Central memory CD8-positive, alpha-beta T cell (primary cell): Measurements from ENCODE around the gene MGAT4B.

Experiments
- ATAC-seq: fragments of 150-1000 bp; cut with Tn5 transposase; replicated peaks from 2 replicates; pipeline ENCODE4 v1.10.0; 2022; ENCODE audit warnings: mild to moderate bottlenecking, moderate FRiP score, moderate number of reproducible peaks; ENCODE audit not compliant: poor library complexity, severe bottlenecking; ENCODE audit errors: extremely low read depth
- DNase-seq, 2 donors: peaks; one replicate each; pipeline ENCODE4 v3.0.0; 2021; ENCODE audit warnings: low spot score in 2 of 2
- H3K27ac Mint-ChIP-seq: one replicate; pipeline ENCODE4 v1.8.0; 2022; ENCODE audit warnings: low read depth, mild to moderate bottlenecking, moderate library complexity, mixed read lengths
- H3K27me3 Mint-ChIP-seq: one replicate; pipeline ENCODE4 v1.8.0; 2022; ENCODE audit warnings: mixed read lengths
- H3K36me3 Mint-ChIP-seq: one replicate; pipeline ENCODE4 v1.8.0; 2022; ENCODE audit warnings: mild to moderate bottlenecking, moderate library complexity, mixed read lengths; ENCODE audit not compliant: insufficient read depth
- H3K4me1 Mint-ChIP-seq: one replicate; pipeline ENCODE4 v1.8.0; 2022; ENCODE audit warnings: mixed read lengths
- H3K4me3 Mint-ChIP-seq: one replicate; pipeline ENCODE4 v1.8.0; 2022; ENCODE audit warnings: mild to moderate bottlenecking, moderate library complexity, mixed read lengths
- H3K9me3 Mint-ChIP-seq: one replicate; pipeline ENCODE4 v1.8.0; 2022; ENCODE audit warnings: mixed read lengths

MGAT4B gene

GRCh38 chr5:179777456-179777855, 29.2 kb downstream of the MGAT4B start:
- no peaks in the 10 kb centered on the region for H3K9me3 Mint-ChIP-seq
- H3K4me1 Mint-ChIP-seq, result no peaks in the 10 kb centered on the region
- DNase-seq (no peak), ATAC-seq (no peak)
- peak overlapping the region; percentile 83 for H3K27ac Mint-ChIP-seq
- H3K27me3 Mint-ChIP-seq, result no peaks in the 10 kb centered on the region
- peaks cover 25% of the 10 kb centered on the region for H3K36me3 Mint-ChIP-seq
- H3K4me3 Mint-ChIP-seq, result no peak overlapping the region

GRCh38 chr5:179776411-179776938, 30.2 kb downstream of the MGAT4B start:
- no peak overlapping the region for H3K4me3 Mint-ChIP-seq
- DNase-seq, result no peak
- H3K27ac Mint-ChIP-seq, result peak overlapping the region; percentile 68
- H3K27me3 Mint-ChIP-seq, result no peaks in the 10 kb centered on the region
- H3K4me1 Mint-ChIP-seq, result no peaks in the 10 kb centered on the region
- no peak for ATAC-seq
- peaks cover 33% of the 10 kb centered on the region for H3K36me3 Mint-ChIP-seq
- H3K9me3 Mint-ChIP-seq, result no peaks in the 10 kb centered on the region

- ATAC-seq (no peak), DNase-seq (no peak)
- Mint-ChIP-seq H3K36me3 (peaks cover 47% of the 10 kb centered on the region), H3K4me1 (no peaks in the 10 kb centered on the region), H3K9me3 (no peaks in the 10 kb centered on the region), H3K27me3 (no peaks in the 10 kb centered on the region), H3K27ac (no peak overlapping the region), H3K4me3 (no peak overlapping the region)
Measured at GRCh38 chr5:179774442-179774841, 32.2 kb downstream of the MGAT4B start.

- Mint-ChIP-seq H3K36me3 (peaks cover 52% of the 10 kb centered on the region), H3K27ac (no peak overlapping the region)
Measured at GRCh38 chr5:179773686-179774040, 33.0 kb downstream of the MGAT4B start.

GRCh38 chr5:179772351-179772750, 34.3 kb downstream of the MGAT4B start:
- H3K27ac Mint-ChIP-seq, result no peak overlapping the region
- H3K9me3 Mint-ChIP-seq, result no peaks in the 10 kb centered on the region
- H3K4me1 Mint-ChIP-seq, result no peaks in the 10 kb centered on the region
- no peaks in the 10 kb centered on the region for H3K27me3 Mint-ChIP-seq
- peaks cover 52% of the 10 kb centered on the region for H3K36me3 Mint-ChIP-seq
- no peak for DNase-seq
- H3K4me3 Mint-ChIP-seq, result no peak overlapping the region
- no peak for ATAC-seq

More at GRCh38 chr5:179773686-179774040, 33.0 kb downstream of the MGAT4B start:
- H3K4me3 Mint-ChIP-seq, result no peak overlapping the region
- H3K4me1 Mint-ChIP-seq, result no peaks in the 10 kb centered on the region
- no peaks in the 10 kb centered on the region for H3K27me3 Mint-ChIP-seq
- ATAC-seq (no peak), DNase-seq (no peak)
- no peaks in the 10 kb centered on the region for H3K9me3 Mint-ChIP-seq

- no peak overlapping the region for H3K4me3 Mint-ChIP-seq
- DNase-seq, result no peak
- peaks cover 57% of the 10 kb centered on the region for H3K36me3 Mint-ChIP-seq
- no peaks in the 10 kb centered on the region for H3K4me1 Mint-ChIP-seq
- no peak overlapping the region for H3K27ac Mint-ChIP-seq
- H3K27me3 Mint-ChIP-seq, result no peaks in the 10 kb centered on the region
- ATAC-seq, result no peak
- no peaks in the 10 kb centered on the region for H3K9me3 Mint-ChIP-seq
Measured at GRCh38 chr5:179771311-179771895, 35.3 kb downstream of the MGAT4B start.

- Mint-ChIP-seq H3K27me3 (no peaks in the 10 kb centered on the region), H3K9me3 (no peaks in the 10 kb centered on the region), H3K36me3 (peaks cover 56% of the 10 kb centered on the region), H3K4me3 (no peak overlapping the region), H3K27ac (no peak overlapping the region), H3K4me1 (no peaks in the 10 kb centered on the region)
- no peak for DNase-seq
- no peak for ATAC-seq
Measured at GRCh38 chr5:179769796-179770195, 36.9 kb downstream of the MGAT4B start.

- Mint-ChIP-seq H3K27me3 (no peaks in the 10 kb centered on the region), H3K4me1 (no peaks in the 10 kb centered on the region), H3K36me3 (peaks cover 55% of the 10 kb centered on the region), H3K9me3 (no peaks in the 10 kb centered on the region), H3K4me3 (no peak overlapping the region), H3K27ac (no peak overlapping the region)
- no peak for DNase-seq
- no peak for ATAC-seq
Measured at GRCh38 chr5:179769271-179769670, 37.4 kb downstream of the MGAT4B start.

- H3K27ac Mint-ChIP-seq, result no peak overlapping the region
- ATAC-seq, result no peak
- peaks cover 57% of the 10 kb centered on the region for H3K36me3 Mint-ChIP-seq
Measured at GRCh38 chr5:179768326-179769085, 38.2 kb downstream of the MGAT4B start.

GRCh38 chr5:179767496-179768100, 39.1 kb downstream of the MGAT4B start:
- Mint-ChIP-seq H3K36me3 (peaks cover 52% of the 10 kb centered on the region), H3K4me1 (peaks cover 16% of the 10 kb centered on the region), H3K27ac (no peak overlapping the region), H3K27me3 (no peaks in the 10 kb centered on the region), H3K9me3 (no peaks in the 10 kb centered on the region), H3K4me3 (no peak overlapping the region)
- ATAC-seq (no peak), DNase-seq (no peak)

More at GRCh38 chr5:179768326-179769085, 38.2 kb downstream of the MGAT4B start:
- no peaks in the 10 kb centered on the region for H3K27me3 Mint-ChIP-seq
- no peak for DNase-seq
- H3K4me1 Mint-ChIP-seq, result peaks cover 7% of the 10 kb centered on the region
- no peak overlapping the region for H3K4me3 Mint-ChIP-seq
- no peaks in the 10 kb centered on the region for H3K9me3 Mint-ChIP-seq

GRCh38 chr5:179766726-179767455, 39.8 kb downstream of the MGAT4B start:
- peaks cover 45% of the 10 kb centered on the region for H3K36me3 Mint-ChIP-seq
- no peaks in the 10 kb centered on the region for H3K27me3 Mint-ChIP-seq
- no peak overlapping the region for H3K27ac Mint-ChIP-seq
- no peak for DNase-seq
- no peak for ATAC-seq
- H3K9me3 Mint-ChIP-seq, result no peaks in the 10 kb centered on the region
- H3K4me3 Mint-ChIP-seq, result no peak overlapping the region
- H3K4me1 Mint-ChIP-seq, result peaks cover 23% of the 10 kb centered on the region

- ATAC-seq, result no peak
- Mint-ChIP-seq H3K4me1 (peaks cover 29% of the 10 kb centered on the region), H3K36me3 (peaks cover 41% of the 10 kb centered on the region), H3K27me3 (no peaks in the 10 kb centered on the region), H3K27ac (peak overlapping the region; percentile 13), H3K4me3 (no peak overlapping the region), H3K9me3 (no peaks in the 10 kb centered on the region)
- DNase-seq, result no peak
Measured at GRCh38 chr5:179766021-179766725, 40.5 kb downstream of the MGAT4B start.
